ENCODE data around the gene PDGFB.

Gene PDGFB

DNA sequence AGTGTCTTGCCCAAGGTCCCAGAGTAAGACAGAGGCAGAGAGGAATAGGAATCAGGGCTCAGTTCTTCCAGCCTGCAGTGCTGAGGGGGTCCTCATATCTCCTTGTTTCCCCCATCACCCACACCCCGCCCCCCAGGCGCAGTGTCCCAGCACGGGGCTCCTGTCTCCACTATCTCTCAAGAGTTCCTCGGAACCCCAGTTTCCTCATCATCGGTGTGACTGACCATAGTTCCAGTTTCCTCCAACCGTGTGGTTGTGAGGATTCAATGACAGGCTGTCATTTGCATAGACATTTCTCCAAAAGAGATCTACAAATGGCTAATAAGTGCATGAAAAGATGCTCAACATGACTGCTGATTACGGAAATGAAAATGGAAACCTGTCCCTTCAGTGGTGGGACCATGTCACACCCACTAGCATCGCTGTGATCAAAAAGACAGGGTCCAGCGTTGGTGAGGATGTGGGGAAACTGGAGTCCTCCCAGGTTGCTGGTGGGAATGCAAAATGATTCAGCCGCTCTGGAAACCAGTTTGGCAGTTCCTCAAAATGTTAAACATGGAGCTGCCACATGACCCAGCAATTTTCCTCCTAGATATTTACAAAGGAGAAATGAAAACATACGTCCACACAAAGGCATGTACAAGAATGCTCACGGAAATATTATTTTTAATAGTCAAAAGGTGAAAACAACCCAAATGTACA is 31.8 kb upstream of the PDGFB start:
- no peak for DNase-seq

DNA sequence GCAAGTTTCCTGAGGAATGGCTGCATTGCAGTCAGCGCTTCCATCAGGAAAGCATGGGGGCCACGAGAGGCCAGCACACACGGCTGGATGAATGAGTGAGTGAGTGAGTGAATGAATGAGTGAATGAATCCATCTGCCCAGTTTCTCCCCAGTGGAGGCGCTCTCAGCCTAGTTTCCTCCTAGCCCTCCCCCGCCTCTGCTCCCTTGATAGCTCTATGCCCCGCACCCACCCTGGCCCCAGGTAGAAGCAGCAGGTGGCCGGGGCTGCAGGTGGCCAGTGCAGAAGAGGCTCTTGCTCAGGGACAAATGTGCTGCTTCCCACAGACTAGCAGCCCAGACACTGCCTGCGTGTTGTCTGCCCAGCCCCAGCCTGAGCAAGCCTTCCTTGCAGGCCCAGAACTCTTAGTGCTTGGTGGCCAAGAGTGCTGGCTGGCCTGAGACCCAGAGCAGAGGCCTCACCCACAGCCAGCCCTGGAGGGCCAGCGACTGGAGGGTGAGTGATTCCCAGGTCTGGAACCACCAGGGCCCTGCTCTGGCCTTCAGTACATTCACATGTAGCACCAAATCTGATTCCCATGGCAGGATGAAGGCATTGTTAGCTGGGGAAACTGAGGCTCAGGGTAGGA is 31.1 kb upstream of the PDGFB start:
- no peak for DNase-seq

DNA sequence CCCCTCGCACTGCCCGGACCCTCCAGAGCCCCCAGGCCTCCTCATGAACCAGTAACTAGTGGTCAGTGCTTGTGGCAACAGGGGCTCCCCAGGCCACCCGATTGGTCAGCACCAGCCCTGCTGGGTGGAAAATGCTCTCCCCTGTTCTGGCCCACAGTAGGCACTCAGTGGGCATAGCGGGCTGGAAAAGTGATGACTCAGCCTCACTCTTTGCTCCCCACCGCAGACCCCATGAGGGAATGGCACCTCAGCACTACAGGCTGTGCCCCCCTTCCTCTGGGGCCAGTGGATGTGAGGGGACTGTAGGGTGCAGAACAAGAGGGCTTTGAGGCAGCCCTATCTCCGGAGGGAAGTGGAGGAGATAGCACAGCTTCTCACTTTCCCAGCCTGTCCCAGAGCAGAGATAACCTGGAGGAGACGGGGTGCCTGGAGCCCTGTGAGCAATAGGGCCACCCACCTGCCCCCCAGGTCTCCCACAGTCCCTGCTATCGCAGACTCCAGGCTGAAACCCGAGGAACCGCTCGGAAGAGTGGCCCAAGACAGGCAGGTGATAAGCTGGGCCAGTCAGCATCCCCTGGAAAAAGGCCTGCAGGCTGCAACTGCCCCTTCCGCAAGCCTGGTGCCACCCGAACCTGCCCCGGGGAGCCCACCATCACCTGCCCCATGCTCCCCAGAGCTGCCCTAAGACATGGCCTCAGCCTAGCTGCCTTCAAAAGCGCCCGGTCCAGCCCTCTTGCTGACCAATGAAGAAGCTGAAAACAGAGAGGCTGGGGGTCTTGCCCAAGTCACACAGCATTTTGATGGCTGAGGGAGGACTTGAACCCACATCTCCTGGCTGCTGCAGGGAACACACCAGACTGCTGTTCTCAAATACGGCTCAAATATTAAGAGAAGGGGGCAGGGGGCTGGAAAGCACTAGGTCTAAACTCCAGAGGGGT is 29.4 kb upstream of the PDGFB start:
- DNase-seq: no peak

DNA sequence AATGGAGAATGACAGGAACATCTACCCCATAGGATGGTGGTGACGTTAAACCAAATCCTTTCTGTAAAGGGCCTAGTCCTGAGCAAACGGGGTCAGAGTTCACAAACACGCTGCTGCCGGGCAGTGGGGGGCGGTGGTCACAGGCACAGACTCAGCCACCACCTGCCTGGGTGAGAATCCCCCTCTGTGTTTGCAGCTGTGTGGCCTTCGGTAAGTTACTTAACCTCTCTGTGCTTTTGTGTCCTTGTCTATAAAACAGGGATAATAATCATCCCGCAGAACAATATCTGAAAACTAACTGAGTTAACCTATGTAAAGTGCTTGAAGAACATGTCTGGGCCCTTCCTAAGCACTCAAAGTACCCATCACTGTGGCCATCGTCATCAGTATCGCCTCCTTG is 26.0 kb upstream of the PDGFB start:
- no peak for DNase-seq

DNA sequence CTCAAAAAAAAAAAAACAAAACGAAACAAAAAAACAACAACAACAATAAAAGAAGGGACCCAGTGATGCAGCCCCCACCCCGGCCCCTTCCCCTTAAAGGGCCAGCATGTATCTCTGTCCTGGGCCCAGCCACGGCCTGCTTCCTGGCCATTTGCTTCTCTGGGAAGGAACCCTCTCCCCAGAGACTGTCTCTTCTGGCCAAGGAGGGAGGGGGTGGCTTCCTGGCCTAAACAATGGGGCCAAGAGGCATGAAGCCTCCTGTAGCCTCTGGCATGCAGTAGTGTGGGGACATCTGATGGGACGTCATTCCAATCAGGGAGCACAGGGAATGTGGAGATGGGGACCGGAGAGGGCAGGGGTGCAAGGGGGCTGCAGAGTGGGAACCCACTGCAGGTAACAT is 25.5 kb upstream of the PDGFB start:
- DNase-seq: no peak

DNA sequence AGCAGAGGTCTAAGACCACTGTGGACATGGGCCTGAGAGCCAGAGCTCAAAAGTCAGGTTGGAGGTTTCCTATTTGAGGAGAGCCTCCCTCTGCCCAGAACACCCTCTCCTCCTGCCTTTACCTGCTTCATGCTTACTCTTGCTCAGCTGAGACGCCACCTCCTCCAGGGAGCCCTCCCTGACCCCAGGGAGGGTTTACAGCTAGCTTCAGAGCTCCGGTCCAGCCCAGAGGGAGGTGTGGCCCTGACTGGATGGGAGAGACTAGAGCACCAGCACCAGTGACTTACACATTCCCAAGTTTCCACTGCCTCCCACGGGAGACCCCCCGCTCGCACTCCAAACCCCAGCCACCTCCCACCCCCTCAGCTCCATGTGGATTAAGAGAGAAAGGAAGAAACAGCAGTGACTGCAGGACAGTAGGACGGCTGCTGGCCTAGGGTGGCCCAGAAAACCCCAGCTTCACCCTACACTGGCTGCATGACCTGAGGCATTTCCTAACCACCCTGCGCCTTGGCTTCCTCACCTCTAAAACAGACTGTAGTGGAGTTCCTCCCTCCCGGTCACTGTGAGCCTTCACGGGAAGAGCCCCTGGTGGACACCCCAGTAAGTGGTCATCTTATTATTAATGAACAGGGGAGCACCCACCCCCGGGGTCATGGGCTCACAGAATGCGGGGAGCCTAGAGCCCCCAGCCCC is 24.5 kb upstream of the PDGFB start:
- no peak for DNase-seq

DNA sequence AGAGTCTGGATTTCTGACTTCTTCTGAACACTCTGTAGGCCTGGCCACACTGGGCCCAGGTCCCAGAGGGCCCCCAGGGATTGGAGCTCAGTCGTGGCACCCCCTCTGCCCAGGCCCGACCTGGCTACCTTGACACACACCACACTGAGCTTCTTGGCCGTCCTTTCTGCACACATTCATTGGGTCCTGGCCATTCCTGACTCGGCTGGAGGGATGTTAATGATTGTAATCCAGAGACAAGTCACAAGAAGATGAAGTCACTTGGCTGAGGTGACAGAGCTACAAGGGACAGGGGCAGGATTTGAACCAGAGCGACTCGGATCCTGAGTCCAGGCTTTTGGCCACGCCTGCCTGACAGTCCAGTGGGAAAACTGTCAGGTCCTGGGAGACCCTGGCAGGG is 23.9 kb upstream of the PDGFB start:
- DNase-seq: no peak

DNA sequence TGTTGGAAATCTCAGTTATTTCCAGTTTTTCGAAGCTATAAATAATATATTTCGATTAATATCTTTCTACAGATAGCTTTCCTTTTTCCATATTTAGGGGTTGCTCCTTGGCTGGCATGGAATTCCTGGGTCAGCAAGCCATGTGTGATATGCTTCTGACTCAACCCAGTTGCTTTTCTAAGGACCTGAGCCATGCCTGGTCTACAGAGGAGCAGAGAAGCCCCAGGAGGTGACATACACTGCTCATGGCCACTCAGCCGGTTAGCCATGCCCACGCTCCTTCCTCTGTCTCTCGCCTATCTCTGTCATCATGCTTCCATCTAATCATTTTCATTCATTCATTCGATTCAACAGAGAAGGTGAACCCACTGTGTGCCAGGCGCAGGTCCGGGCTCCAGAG is 23.2 kb upstream of the PDGFB start:
- no peak for DNase-seq

DNA sequence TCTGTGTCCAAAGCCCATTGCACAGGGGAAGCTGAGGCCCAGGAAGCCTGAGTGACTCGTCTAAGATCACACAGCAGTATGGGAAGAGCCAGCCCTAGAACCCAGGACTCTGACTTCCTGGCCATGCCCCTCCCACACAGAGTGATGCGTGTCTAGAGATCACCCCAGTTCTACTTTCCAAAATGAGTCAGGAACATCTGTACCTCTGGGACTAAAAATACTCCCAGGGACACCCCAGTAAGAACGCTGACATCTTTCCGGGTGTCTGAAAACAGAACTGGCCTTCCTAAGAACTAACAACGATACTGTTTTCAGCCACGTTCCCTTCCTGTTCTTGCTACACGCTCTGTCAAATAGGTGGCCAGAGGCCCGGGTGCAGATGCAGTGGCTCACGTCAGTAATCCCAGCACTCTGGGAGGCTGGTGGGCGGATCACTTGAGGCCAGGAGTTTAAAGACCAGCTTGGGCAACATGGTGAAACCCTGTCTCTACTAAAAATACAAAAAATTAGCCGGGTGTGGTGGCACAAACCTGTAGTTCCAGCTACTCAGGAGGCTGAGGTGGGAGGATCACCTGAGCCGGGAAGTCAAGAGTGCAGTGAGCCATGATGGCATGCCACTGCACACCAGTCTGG is 21.7 kb upstream of the PDGFB start:
- no peak for DNase-seq

DNA sequence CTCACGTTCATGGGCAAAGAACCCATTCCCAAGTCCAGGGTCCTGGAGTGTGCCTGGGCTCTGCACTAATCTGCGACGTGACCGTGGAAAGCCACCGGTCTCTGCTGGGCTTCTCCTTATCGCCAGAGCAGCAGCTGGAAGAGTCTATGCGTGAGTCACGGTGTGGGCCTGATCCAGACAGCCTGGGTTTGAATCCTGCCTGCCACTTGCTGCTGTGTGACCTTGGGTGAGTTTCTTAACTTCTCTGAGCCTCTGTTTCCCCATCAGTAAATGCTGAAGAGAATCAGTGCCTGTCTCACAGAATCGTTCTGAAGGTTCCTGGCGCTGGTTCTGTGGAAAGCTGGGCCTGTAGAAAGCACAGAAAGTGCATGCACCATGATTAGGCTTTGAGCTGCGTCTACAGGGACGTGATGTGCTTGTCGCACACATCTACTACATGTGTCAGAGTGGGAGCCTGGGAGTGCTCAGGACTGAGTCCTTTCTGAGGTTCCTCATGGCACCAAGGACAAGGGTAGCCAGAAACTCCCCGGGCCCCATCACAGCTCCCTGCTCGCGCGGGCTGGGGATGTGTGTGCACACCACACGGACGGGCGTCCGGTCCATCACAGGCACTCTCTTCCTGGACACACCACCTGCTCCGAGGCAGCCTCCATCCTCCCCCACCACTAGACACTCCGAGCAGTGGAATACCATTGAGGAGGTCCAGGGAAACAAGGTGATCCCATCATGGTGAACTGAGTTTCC is 20.5 kb upstream of the PDGFB start:
- DNase-seq: no peak

DNA sequence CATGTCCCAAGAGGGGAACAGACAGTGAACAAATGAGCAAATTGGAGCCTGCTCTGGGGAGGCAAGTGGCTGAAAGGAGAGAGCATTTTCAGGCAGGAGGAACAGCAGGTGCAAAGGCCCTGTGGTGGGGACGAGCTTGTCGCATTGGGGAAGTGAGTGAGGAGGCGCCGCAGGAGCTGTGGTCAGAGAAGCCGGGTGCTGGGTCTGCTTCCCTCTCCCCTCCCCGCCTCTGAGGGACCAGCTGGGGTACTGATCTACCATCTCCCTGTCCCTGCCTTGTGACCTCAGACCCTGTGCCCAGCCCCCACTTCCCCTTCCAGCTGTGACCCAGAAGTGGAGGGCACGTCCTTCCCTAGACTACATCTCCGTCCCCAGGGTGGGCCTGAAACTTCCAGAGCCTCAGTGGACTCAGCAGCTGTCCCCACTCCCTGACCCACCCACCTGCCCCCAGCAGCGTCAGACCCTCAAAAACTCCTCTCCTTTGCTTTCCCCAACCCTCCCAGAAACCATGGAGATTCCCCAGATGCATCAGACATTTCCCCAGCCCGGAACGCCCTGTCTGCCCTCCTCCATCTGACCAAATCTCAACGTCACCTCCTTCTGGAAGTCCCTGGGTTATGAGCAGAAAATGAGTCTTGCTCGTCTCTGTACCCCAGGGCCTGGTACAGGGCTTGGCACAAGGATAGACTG is 19.7 kb upstream of the PDGFB start:
- DNase-seq: no peak

DNA sequence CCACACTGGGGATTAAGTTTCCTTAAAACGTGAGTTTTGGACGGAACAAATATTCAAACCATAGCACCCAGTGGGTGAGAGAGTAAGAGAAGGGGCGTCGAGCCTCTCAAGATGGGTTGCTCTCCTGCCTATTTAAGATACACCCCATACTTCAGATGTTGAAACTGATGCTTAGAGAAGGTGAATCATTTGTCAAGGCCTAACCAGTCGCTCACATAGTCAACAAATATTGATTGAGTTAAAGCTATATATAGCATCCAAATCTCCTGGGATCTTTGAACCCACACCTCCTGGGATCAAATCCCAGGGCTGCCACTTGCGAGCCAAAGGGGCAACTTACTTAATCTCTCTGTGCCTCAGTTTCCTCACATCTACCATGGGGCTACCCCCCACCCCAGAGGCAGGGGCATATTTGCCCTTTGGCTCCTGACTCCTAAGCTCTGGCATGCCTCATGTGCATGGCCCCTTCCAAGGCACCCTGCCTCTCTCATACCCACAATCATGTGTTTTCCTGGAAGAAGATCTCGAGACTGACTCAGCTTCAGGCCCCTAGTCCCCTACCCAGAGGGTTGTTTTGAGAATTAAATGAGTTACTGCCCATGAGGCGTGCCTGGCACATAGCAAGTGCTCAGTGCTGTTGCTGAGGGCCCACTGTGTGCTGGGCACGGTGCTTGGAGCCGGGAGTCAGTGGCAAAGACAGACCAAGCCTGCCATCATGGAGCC is 19.0 kb upstream of the PDGFB start:
- no peak for DNase-seq

DNA sequence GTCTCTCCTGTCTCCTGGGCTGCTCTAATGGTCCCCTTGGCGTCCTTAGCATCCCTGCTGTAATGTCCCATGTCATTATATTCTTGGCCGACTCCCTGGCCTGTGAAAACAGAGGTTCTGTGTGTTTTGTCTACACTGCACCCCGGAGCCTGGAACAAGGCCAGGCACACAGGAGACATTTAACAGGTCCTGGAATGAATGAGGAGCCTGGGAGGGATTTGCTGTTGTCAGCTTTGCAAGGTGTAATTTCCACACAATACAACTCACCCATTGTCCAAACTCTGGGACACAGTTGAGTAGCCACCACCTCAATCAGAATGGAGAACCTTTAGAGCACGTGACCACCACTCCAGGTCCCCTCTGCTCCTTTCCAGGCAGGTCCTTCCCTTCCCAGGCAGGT is 14.9 kb upstream of the PDGFB start:
- no peak for DNase-seq

DNA sequence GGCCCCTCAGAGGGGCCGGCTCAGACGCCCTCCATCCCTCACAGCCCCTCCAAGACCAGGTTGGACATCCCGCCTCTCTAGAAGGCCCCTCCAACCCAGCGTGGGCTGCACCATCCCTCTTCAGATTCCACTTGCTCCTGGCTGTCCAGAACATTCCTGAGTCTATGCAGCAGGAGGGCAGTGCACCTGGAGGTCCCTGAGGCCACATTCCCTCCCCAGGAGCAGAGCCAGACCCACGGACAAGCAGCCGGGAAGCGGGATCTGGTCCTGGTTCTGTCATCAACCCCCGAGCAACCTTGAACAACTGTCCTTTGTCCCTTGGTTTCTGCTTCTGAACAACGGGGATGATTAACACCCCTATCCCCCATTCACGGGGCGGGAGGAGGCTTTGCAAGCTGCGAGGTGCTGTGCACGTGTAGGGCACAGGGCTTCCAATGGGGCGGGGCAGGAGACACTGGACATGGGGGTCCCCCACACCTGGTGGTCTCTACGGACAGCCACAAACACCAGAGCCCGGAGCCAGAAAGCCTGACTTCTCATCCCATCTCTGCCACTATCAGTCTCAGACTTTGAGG is 13.2 kb upstream of the PDGFB start:
- DNase-seq: no peak

DNA sequence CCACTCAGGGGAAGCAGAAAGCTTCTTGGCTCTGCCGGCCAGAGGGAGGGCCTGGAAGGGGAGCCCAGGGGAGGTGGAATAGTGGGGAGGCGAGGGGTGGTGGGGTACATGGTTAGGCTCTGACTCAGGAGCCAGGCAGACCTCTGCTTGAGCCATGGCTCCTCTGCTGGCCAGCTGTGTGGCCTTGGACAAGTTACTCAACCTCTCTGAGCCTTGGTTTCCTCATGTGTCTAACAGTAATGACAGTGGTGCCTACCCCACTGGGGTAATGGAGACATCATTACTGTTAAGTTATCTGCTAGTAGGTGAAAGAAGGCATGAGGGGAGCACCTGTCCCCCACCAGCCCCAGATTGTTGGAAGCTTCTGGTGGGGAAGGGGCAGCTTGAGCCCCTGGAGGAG is 12.2 kb upstream of the PDGFB start:
- no peak for DNase-seq

DNA sequence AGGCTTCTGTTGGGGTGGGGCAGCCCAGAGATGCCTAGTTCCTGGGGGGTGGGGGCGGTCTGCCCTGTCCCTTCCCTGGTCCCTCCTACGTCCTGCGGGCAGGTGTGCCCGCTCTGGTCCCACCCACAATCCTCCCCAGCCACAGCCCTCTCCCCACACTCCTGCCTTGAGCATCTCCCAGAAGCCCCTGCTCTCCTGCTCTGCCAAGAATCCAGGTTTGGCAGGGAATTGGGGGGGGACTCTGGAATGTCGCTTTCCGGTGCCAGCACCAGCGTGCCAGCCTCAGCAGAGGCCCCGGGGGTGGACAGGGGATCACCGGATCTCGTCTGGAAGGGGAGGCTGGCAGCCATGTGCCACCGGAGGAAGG is 11.4 kb upstream of the PDGFB start:
- DNase-seq: no peak

DNA sequence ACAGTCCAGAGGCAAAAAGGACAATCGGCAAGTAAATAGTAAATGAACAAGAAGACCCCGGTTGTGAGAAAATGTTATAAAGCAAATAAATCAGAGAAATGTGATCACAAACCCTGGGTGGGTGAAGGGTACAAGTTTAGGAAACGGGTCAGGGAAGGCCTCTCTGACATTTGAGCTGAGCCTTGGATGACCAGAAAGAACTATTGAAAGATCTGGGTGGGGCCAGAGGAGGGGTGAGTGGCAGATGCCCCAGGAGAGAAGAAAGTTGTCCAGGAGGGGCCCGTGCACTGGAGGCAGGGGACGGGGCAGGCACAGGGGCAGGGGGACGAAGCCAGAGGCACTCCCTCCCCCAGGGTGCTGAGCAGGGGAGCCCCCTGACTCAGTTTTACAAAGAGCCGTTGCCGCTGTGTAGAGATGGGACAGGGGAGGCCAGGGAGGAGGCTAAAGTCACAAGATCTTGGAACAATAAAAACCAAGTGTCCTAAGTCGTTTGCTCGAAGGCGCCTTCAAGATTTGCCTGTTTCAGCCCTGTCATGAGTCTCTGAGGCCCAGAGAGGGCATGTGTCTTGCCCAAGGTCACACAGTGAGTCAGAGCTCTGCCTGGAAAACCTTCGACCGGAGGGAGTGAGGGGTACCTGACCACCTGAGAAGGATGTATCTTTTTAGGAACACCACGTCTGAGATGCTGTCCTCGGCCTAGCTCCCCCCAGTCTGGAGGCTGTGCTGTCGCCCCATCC is 10.8 kb upstream of the PDGFB start:
- DNase-seq: no peak

DNA sequence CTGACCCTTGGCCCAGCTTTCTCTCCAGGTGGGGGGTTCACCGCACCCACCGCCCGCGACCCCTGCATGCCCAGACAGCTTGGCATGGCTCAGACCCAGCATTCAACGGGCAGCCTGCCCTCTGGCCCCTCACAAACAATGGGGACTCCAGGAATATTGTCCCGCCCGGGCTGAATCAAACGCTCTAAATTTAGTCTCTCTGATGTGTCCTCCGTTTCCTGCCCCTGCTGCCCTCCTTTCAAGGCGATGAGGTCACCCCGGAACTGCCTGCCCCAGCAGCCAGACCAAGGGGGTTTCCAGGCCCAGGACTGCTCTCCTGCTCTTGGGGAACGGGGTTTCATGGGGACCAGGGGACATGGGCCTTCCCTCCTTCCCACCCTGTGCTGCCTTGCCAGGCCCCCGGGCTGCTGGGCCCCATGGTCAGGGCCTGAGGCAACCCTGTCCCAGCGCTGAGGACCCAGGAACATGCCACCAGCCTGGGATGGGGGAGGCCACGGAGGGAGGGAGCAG is 10.1 kb upstream of the PDGFB start:
- no peak for DNase-seq

DNA sequence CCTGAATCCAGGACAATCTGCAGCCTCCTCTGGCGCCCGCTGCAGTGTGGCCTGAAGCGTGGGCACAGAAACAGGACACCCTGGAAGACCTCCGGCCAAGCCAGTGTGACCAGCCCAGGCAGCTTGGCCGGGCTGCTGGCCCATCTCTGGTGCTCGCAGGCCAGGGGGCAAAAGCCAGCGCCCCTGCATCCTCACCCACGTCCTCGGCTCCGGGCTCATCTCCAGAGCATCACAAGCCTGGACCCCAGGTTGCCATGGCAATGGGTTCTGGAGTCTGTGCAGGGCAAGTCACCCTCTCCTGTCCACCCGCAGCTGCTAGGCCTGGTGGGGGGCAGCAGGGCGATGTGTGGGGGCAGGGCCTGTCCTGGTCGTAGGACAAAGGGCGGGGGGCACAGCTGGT is 9.3 kb upstream of the PDGFB start:
- no peak for DNase-seq

Measured in DMS79 treated with DMSO at 0.1 percent for 48 hours (cell line).